CD4-positive, alpha-beta memory T cell (primary cell): Measurements from ENCODE around the gene ERC2. TPM values are rescaled to one million over a fixed set of nuclear protein-coding genes. Genes with fewer than 3 reads are reported as not detected.
"Not testable (repeated sequence)": the region's sequence is repeated elsewhere in the genome, so short reads cannot be mapped to it uniquely, and the experiment has no call there.

Experiments used
- CTCF ChIA-PET: fragments of 350-600 bp; sonication (Branson Sonifier 250); formaldehyde crosslinking; loops from one replicate; lab custom pipeline; 2021; ENCODE audit warnings: inconsistent platforms; ENCODE audit not compliant: partially characterized antibody; lab: Charles Lee
- POLR2A ChIA-PET: fragments of 350-600 bp; sonication (Branson Sonifier 250); formaldehyde crosslinking; loops from one replicate; lab custom pipeline; 2021; ENCODE audit not compliant: partially characterized antibody; lab: Charles Lee
- DNase-seq, 5 donors: peaks; one replicate each; pipeline versions ENCODE4 v3.0.0 to v3.0.0-alpha.2; 2020 to 2022; ENCODE audit warnings: mixed read lengths in 1 of 5
- H3K27ac ChIP-seq: one replicate; pipeline ENCODE4 v1.7.0; 2013; ENCODE audit warnings: low read depth, low read length
- H3K27me3 ChIP-seq: 2 replicates; pipeline ENCODE4 v1.7.0; 2013; ENCODE audit warnings: mild to moderate bottlenecking, low read length, moderate library complexity; ENCODE audit not compliant: insufficient read depth
- H3K36me3 ChIP-seq: 2 replicates; pipeline ENCODE4 v1.7.0; 2013; ENCODE audit warnings: mild to moderate bottlenecking, low read length, moderate library complexity; ENCODE audit not compliant: insufficient read depth
- H3K4me1 ChIP-seq: 2 replicates; pipeline ENCODE4 v1.7.0; 2013; ENCODE audit warnings: mild to moderate bottlenecking, low read length, moderate library complexity; ENCODE audit not compliant: insufficient read depth
- H3K4me3 ChIP-seq, 2 donors: one replicate each; pipeline ENCODE4 v1.7.0; 2013; ENCODE audit warnings: low read length in 2 of 2, mild to moderate bottlenecking in 1 of 2
- H3K9me3 ChIP-seq, 2 donors: one replicate each; pipeline ENCODE4 v1.7.0; 2013; ENCODE audit warnings: low read length in 2 of 2, control low read depth in 1 of 2; ENCODE audit not compliant: control insufficient read depth in 1 of 2
- H3K27ac Mint-ChIP-seq, 7 donors: one replicate each; pipeline ENCODE4 v1.8.0; 2020 to 2021; ENCODE audit warnings: mixed read lengths in 7 of 7, mild to moderate bottlenecking in 6 of 7, inconsistent platforms in 3 of 7, moderate library complexity in 3 of 7
- H3K27me3 Mint-ChIP-seq, 2 donors: one replicate each; pipeline ENCODE4 v1.8.0; 2020 to 2021; ENCODE audit warnings: mixed read lengths in 2 of 2
- H3K36me3 Mint-ChIP-seq, 2 donors: one replicate each; pipeline ENCODE4 v1.8.0; 2020 to 2021; ENCODE audit warnings: mixed read lengths in 2 of 2, inconsistent platforms in 1 of 2, mild to moderate bottlenecking in 1 of 2
- H3K4me1 Mint-ChIP-seq, 4 donors: one replicate each; pipeline ENCODE4 v1.8.0; 2020 to 2021; ENCODE audit warnings: mixed read lengths in 4 of 4, mild to moderate bottlenecking in 1 of 4
- H3K4me3 Mint-ChIP-seq, 8 donors: one replicate each; pipeline ENCODE4 v1.8.0; 2020 to 2021; ENCODE audit warnings: mixed read lengths in 8 of 8, mild to moderate bottlenecking in 7 of 8, moderate library complexity in 6 of 8, inconsistent platforms in 3 of 8
- H3K9me3 Mint-ChIP-seq, 8 donors: one replicate each; pipeline ENCODE4 v1.8.0; 2020 to 2021; ENCODE audit warnings: mixed read lengths in 8 of 8, mild to moderate bottlenecking in 5 of 8, inconsistent platforms in 3 of 8, moderate library complexity in 1 of 8
- intact Hi-C: fragments of 100-400 bp; cut with micrococcal nuclease; formaldehyde crosslinking; loops from one replicate; pipeline ENCODE4 v1.15.1; 2023
- polyA plus RNA-seq, 2 donors: library from polyadenylated mRNA; unstranded; fragments of 300-500 nt; fragmentation: Illumina TruSeq; gene quantifications; one replicate each; pipeline ENCODE4 v1.2.3, GENCODE V29; 2021
- total RNA-seq, 2 experiments: library from RNA; stranded (reverse); gene quantifications; one replicate each; pipeline ENCODE4 v1.2.3, GENCODE V29; 2021

ERC2 gene
- total and polyA plus RNA-seq, 4 experiments from 2014 or later = not detected

DNA sequence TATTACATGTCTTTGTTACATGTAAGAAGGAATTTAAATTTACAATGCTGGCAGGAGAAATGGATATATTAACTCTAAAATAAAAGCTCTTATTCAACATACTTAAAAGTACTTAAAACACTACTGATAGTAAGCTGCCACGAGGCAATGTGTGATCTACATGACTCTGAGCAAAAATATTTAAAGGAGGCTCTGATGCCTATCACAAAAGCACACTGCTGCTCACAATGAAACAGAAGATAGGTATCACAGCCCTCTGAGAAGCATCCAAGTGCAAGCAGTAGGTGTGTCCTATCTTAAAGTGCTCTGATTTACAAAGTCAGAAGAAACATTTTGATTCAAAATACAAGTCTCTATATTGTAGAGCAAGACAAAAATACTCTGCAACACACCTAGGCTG is 610.0 kb downstream of the ERC2 start:
- H3K4me3 ChIP-seq = no peak overlapping the region
- H3K27ac ChIP-seq = no peak overlapping the region
- H3K4me1 Mint-ChIP-seq = no peaks in the 10 kb centered on the region
- POLR2A ChIA-PET = no interaction called here
- intact Hi-C loops = no loop called here
- peaks cover 0 to 2% (median 0%) of the 10 kb centered on the region in 8 donors for H3K9me3 Mint-ChIP-seq
- no peaks in the 10 kb centered on the region for H3K9me3 ChIP-seq
- H3K27ac Mint-ChIP-seq = no peak overlapping the region
- H3K27me3 ChIP-seq = no peaks in the 10 kb centered on the region
- no peaks in the 10 kb centered on the region for H3K4me1 ChIP-seq
- no peak for DNase-seq
- H3K36me3 ChIP-seq = no peaks in the 10 kb centered on the region
- CTCF ChIA-PET = no interaction called here
- no peaks in the 10 kb centered on the region for H3K36me3 Mint-ChIP-seq
- H3K4me3 Mint-ChIP-seq = no peak overlapping the region
- H3K27me3 Mint-ChIP-seq = peaks cover 0 to 2% of the 10 kb centered on the region in 2 donors

DNA sequence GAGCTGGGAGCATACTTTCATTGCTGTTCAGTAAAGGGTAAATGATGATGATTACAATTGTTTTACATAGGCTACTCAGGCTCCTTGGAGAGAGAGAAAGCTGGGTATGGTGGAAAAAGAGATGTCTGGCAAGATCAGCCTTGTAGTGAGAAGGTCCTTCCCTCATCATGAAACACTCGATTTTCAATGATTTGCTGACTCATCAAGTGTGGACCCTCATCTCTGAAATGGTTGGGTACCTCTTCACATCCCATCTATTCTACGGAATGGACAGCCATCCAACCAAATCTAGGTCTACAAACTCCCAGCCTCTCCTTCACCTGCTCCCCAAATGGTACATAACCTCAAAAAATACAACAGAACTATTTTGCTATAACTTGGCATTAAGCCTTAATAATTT is 610.6 kb downstream of the ERC2 start:
- Histone ChIP-seq H3K36me3 (no peaks in the 10 kb centered on the region), H3K9me3 (no peaks in the 10 kb centered on the region), H3K27ac (no peak overlapping the region), H3K27me3 (no peaks in the 10 kb centered on the region), H3K4me1 (no peaks in the 10 kb centered on the region), H3K4me3 (no peak overlapping the region)
- H3K4me1 Mint-ChIP-seq = no peaks in the 10 kb centered on the region
- H3K9me3 Mint-ChIP-seq = peaks cover 0 to 2% (median 0%) of the 10 kb centered on the region in 8 donors
- peaks cover 0 to 2% of the 10 kb centered on the region in 2 donors for H3K27me3 Mint-ChIP-seq
- CTCF ChIA-PET = no interaction called here
- DNase-seq = no peak
- POLR2A ChIA-PET = no interaction called here
- no peaks in the 10 kb centered on the region for H3K36me3 Mint-ChIP-seq
- no peak overlapping the region for H3K27ac Mint-ChIP-seq
- no peak overlapping the region for H3K4me3 Mint-ChIP-seq
- intact Hi-C loops = no loop called here

- no peak for DNase-seq
- H3K4me1 ChIP-seq = no peaks in the 10 kb centered on the region
- Mint-ChIP-seq H3K9me3 (peaks cover 0 to 2% (median 0%) of the 10 kb centered on the region in 8 donors), H3K27me3 (peaks cover 0 to 3% of the 10 kb centered on the region in 2 donors), H3K4me3 (no peak overlapping the region), H3K4me1 (no peaks in the 10 kb centered on the region), H3K27ac (no peak overlapping the region), H3K36me3 (no peaks in the 10 kb centered on the region)
- H3K36me3 ChIP-seq = no peaks in the 10 kb centered on the region
- POLR2A ChIA-PET = no interaction called here
- no peaks in the 10 kb centered on the region for H3K27me3 ChIP-seq
- no peak overlapping the region for H3K4me3 ChIP-seq
- intact Hi-C loops = no loop called here
- H3K9me3 ChIP-seq = no peaks in the 10 kb centered on the region
- no peak overlapping the region for H3K27ac ChIP-seq
- CTCF ChIA-PET = no interaction called here
These were observed 613.0 kb downstream of the ERC2 start for GRCh38 chr3:55855311-55855710.

DNA sequence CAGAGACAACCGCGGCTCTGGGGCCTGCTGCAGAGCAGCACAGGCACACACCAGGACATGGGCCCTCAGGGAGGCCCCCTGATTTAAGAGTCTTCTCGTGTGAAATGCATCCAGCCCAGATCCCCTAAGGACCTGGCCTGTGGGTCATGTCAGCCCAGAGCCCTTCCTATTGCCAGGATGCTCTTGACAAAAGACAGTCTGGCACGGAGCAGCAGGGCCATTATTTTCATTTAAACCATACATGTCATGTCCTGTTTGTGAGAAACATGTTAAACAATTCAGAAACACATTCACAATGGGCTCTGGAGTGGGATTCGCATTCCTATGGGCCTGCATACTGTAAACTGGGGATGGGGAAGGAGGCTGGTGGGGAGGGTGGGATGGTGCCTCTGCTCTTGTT is 613.8 kb downstream of the ERC2 start:
- CTCF ChIA-PET = no interaction called here
- no peak overlapping the region for H3K27ac ChIP-seq
- Mint-ChIP-seq H3K36me3 (no peaks in the 10 kb centered on the region), H3K27me3 (peaks cover 0 to 3% of the 10 kb centered on the region in 2 donors), H3K27ac (no peak overlapping the region), H3K4me1 (no peaks in the 10 kb centered on the region), H3K9me3 (peaks cover 0 to 3% (median under 1%) of the 10 kb centered on the region in 8 donors), H3K4me3 (no peak overlapping the region)
- no peak for DNase-seq
- no peaks in the 10 kb centered on the region for H3K9me3 ChIP-seq
- no peaks in the 10 kb centered on the region for H3K36me3 ChIP-seq
- no peaks in the 10 kb centered on the region for H3K27me3 ChIP-seq
- no peaks in the 10 kb centered on the region for H3K4me1 ChIP-seq
- intact Hi-C loops = no loop called here
- POLR2A ChIA-PET = no interaction called here
- no peak overlapping the region for H3K4me3 ChIP-seq

DNA sequence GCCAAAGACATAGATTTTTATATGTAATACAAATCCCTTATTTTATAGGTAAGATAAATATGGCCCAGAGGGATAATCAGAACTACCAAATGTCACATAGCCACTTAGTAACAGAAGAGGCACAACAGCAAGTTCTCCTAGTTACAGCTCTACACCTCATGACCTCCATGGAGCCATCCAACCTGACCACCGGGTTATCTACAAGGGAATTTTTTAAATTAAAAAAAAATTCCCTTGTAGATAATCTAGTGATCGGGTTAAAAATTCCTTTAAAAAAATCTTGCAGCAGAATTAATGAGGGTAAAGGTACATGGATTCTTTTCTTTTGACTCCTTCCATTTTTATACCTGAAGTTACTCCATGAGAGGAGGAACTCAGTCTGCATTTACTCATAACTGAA is 615.9 kb downstream of the ERC2 start:
- peaks cover 0 to 3% of the 10 kb centered on the region in 2 donors for H3K27me3 Mint-ChIP-seq
- H3K9me3 Mint-ChIP-seq = peaks cover 0 to 3% (median under 1%) of the 10 kb centered on the region in 8 donors
- no peak overlapping the region for H3K27ac ChIP-seq
- ChIA-PET CTCF (no interaction called here), POLR2A (no interaction called here)
- H3K27me3 ChIP-seq = no peaks in the 10 kb centered on the region
- no peaks in the 10 kb centered on the region for H3K4me1 ChIP-seq
- H3K36me3 Mint-ChIP-seq = no peaks in the 10 kb centered on the region
- no peaks in the 10 kb centered on the region for H3K36me3 ChIP-seq
- no peak overlapping the region for H3K4me3 Mint-ChIP-seq
- H3K4me1 Mint-ChIP-seq = no peaks in the 10 kb centered on the region
- no peaks in the 10 kb centered on the region for H3K9me3 ChIP-seq
- DNase-seq = no peak
- H3K27ac Mint-ChIP-seq = no peak overlapping the region
- no peak overlapping the region for H3K4me3 ChIP-seq
- intact Hi-C loops = no loop called here

DNA sequence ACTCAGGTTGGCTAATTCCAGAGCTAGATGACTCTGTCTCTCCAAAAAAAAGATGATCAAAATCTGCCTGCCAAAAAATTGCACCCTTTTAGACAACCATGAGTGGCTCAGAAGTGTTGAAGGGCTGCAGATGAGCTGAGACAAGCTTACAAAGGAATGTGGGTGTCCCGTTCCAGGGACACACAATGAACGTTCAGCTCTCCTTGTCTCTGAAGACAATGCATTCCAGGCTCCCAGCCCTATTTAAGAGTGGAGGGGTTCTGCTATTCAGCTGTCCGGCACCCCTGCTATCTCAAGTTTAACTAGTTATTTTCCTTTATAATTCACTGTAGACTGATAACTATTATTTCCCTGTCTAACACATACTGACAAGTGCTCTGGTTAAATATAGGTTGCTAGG is 626.1 kb downstream of the ERC2 start:
- no peaks in the 10 kb centered on the region for H3K36me3 ChIP-seq
- CTCF ChIA-PET = no interaction called here
- Mint-ChIP-seq H3K4me3 (no peak overlapping the region), H3K27me3 (no peaks in the 10 kb centered on the region), H3K27ac (no peak overlapping the region), H3K36me3 (no peaks in the 10 kb centered on the region), H3K9me3 (peaks cover 0 to 12% (median 2%) of the 10 kb centered on the region in 8 donors), H3K4me1 (no peaks in the 10 kb centered on the region)
- POLR2A ChIA-PET = no interaction called here
- H3K9me3 ChIP-seq = no peaks in the 10 kb centered on the region
- H3K27ac ChIP-seq = no peak overlapping the region
- no peak overlapping the region for H3K4me3 ChIP-seq
- no peaks in the 10 kb centered on the region for H3K4me1 ChIP-seq
- intact Hi-C loops = no loop called here
- no peaks in the 10 kb centered on the region for H3K27me3 ChIP-seq
- no peak for DNase-seq

DNA sequence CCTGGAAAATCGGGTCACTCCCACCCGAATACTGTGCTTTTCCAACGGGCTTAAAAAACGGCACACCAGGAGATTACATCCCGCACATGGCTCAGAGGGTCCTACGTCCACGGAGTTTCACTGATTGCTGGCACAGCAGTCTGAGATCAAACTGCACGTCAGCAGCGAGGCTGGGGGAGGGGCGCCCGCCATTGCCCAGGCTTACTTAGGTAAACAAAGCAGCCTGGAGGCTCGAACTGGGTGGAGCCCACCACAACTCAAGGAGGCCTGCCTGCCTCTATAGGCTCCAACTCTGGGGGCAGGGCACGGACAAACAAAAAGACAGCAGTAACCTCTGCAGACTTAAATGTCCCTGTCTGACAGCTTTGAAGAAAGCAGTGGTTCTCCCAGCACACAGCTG is 636.4 kb downstream of the ERC2 start:
- H3K9me3 ChIP-seq, H3K36me3 ChIP-seq, H3K27me3 ChIP-seq, H3K4me1 Mint-ChIP-seq, DNase-seq, H3K4me3 Mint-ChIP-seq, H3K36me3 Mint-ChIP-seq, H3K4me3 ChIP-seq, H3K27ac ChIP-seq, H3K4me1 ChIP-seq, intact Hi-C loops, H3K27me3 Mint-ChIP-seq, CTCF ChIA-PET, POLR2A ChIA-PET, H3K27ac Mint-ChIP-seq: not testable (repeated sequence)
- peaks cover 0 to 13% (median 5%) of the 10 kb centered on the region in 8 donors for H3K9me3 Mint-ChIP-seq

- H3K36me3 ChIP-seq = no peaks in the 10 kb centered on the region
- H3K4me3 Mint-ChIP-seq = no peak overlapping the region
- peaks cover 0 to 11% (median 5%) of the 10 kb centered on the region in 8 donors for H3K9me3 Mint-ChIP-seq
These were observed 639.6 kb downstream of the ERC2 start for GRCh38 chr3:55828712-55829111.

More at GRCh38 chr3:55828712-55829111, 639.6 kb downstream of the ERC2 start:
- CTCF ChIA-PET = no interaction called here
- Histone ChIP-seq H3K4me3 (no peak overlapping the region), H3K9me3 (no peaks in the 10 kb centered on the region), H3K27ac (no peak overlapping the region), H3K4me1 (no peaks in the 10 kb centered on the region), H3K27me3 (no peaks in the 10 kb centered on the region)
- no peak for DNase-seq
- POLR2A ChIA-PET = no interaction called here
- intact Hi-C loops = no loop called here
- H3K36me3 Mint-ChIP-seq = no peaks in the 10 kb centered on the region
- no peak overlapping the region for H3K27ac Mint-ChIP-seq
- H3K27me3 Mint-ChIP-seq = no peaks in the 10 kb centered on the region
- H3K4me1 Mint-ChIP-seq = no peaks in the 10 kb centered on the region
